ENCODE measurements around the gene TOM1L2. TPM values are rescaled to one million over a fixed set of nuclear protein-coding genes. Genes with fewer than 3 reads are reported as not detected.

TOM1L2 gene
- total and polyA plus RNA-seq, 12 donors: 46.4 to 331 (median 273) TPM

GRCh38 chr17:17993366-17993765 is 21.2 kb upstream of the TOM1L2 start:
- Histone ChIP-seq H3K4me1 (peaks cover 0 to 9% (median 0%) of the 10 kb centered on the region in 9 donors), H3K9me3 (no peaks in the 10 kb centered on the region), H3K4me3 (no peak overlapping the region), H3K27ac (no peak overlapping the region), H3K27me3 (no peaks in the 10 kb centered on the region), H3K36me3 (no peaks in the 10 kb centered on the region)
- intact Hi-C loops (cut with DNase I): loop anchor here in 4 of 10 donors (5.0 kb wide), 3 partner anchors 34 to 44 kb away; partner anchors contain the start of genes ATPAF2 (in 1 of the 4) and GID4 (in 1 of the 4)
- WGBS, 2 donors: 88 to 97% methylated on average over 2 of the region's 2 CpGs
- ATAC-seq (no peak), DNase-seq (no peak)
- TF ChIP-seq CTCF (IDR thresholded peaks at IDR 0.05): no peak

GRCh38 chr17:17990282-17990681 is 18.1 kb upstream of the TOM1L2 start:
- intact Hi-C loops (cut with DNase I): loop anchor here in 4 of 10 donors (5.0 kb wide), 3 partner anchors 37 to 47 kb away; partner anchors contain the start of genes ATPAF2 (in 1 of the 4) and GID4 (in 1 of the 4)
- Histone ChIP-seq H3K4me3 (no peak overlapping the region), H3K27ac (no peak overlapping the region), H3K36me3 (peaks cover 0 to 3% (median 0%) of the 10 kb centered on the region in 9 donors), H3K4me1 (peaks cover 0 to 5% (median 0%) of the 10 kb centered on the region in 9 donors), H3K27me3 (no peaks in the 10 kb centered on the region), H3K9me3 (no peaks in the 10 kb centered on the region)
- ATAC-seq (no peak), DNase-seq (no peak)
- TF ChIP-seq CTCF (IDR thresholded peaks at IDR 0.05): no peak
- WGBS, 2 donors: 78 to 91% methylated on average over 2 of the region's 2 CpGs

- Histone ChIP-seq H3K27ac (no peak overlapping the region), H3K27me3 (no peaks in the 10 kb centered on the region), H3K4me3 (no peak overlapping the region), H3K4me1 (peaks cover 0 to 3% (median 0%) of the 10 kb centered on the region in 9 donors), H3K9me3 (no peaks in the 10 kb centered on the region), H3K36me3 (peaks cover 0 to 3% (median 0%) of the 10 kb centered on the region in 9 donors)
- TF ChIP-seq CTCF (IDR thresholded peaks at IDR 0.05): no peak
- 87 to 90% methylated on average over 10 of the region's 10 CpGs for WGBS, 2 donors
- DNase-seq (no peak), ATAC-seq (no peak)
- intact Hi-C loops (cut with DNase I): loop anchor here in 4 of 10 donors (5.0 kb wide), 3 partner anchors 38 to 48 kb away; partner anchors contain the start of genes ATPAF2 (in 1 of the 4) and GID4 (in 1 of the 4)
Observed at GRCh38 chr17:17989618-17990017, 17.4 kb upstream of the TOM1L2 start.

- no peak overlapping the region for H3K4me3 ChIP-seq
- DNase-seq: no peak
- no peak for ATAC-seq
- H3K27me3 ChIP-seq: no peaks in the 10 kb centered on the region
- peaks cover 0 to 3% (median 0%) of the 10 kb centered on the region in 9 donors for H3K36me3 ChIP-seq
- no peak for TF ChIP-seq CTCF (IDR thresholded peaks at IDR 0.05)
- no peaks in the 10 kb centered on the region for H3K9me3 ChIP-seq
- intact Hi-C loops (cut with DNase I): no loop called here
- no peaks in the 10 kb centered on the region for H3K4me1 ChIP-seq
- WGBS, 2 donors: 89 to 90% methylated on average over 9 of the region's 9 CpGs
- no peak overlapping the region for H3K27ac ChIP-seq
Observed at GRCh38 chr17:17989081-17989480, 16.9 kb upstream of the TOM1L2 start.

Measured in heart right ventricle (tissue), 16 donors.